Trophoblast cell (in vitro differentiated cells and primary cell): ENCODE data around the gene LECT2. TPM values are rescaled to one million over a fixed set of nuclear protein-coding genes. Genes with fewer than 3 reads are reported as not detected.
A peak's percentile ranks its signal among the peaks of the same experiment; 100 is the strongest.

ENCODE experiments used
- DNase-seq, 2 donors: peaks; one replicate each; pipeline ENCODE4 v3.0.0-alpha.2; 2016
- H2AFZ ChIP-seq: 2 replicates; pipeline ENCODE4 v1.6.1; 2013; ENCODE audit warnings: low read length, moderate library complexity, mild to moderate bottlenecking; ENCODE audit not compliant: insufficient read depth, poor library complexity
- H2AK5ac ChIP-seq: 2 replicates; pipeline ENCODE4 v1.6.1; 2013; ENCODE audit warnings: mild to moderate bottlenecking, low read length
- H2BK120ac ChIP-seq: 2 replicates; pipeline ENCODE4 v1.6.1; 2013; ENCODE audit warnings: low read length, mild to moderate bottlenecking, moderate library complexity; ENCODE audit not compliant: insufficient read depth, poor library complexity
- H2BK12ac ChIP-seq: 2 replicates; pipeline ENCODE4 v1.6.1; 2013; ENCODE audit warnings: mild to moderate bottlenecking, low read length, moderate library complexity
- H2BK5ac ChIP-seq: 2 replicates; pipeline ENCODE4 v1.6.1; 2013; ENCODE audit warnings: low read length, low read depth, moderate library complexity, mild to moderate bottlenecking; ENCODE audit not compliant: poor library complexity
- H3K14ac ChIP-seq: 2 replicates; pipeline ENCODE4 v1.6.1; 2013; ENCODE audit warnings: mild to moderate bottlenecking, low read length
- H3K18ac ChIP-seq: 2 replicates; pipeline ENCODE4 v1.6.1; 2013; ENCODE audit warnings: mild to moderate bottlenecking, low read length
- H3K23ac ChIP-seq: 2 replicates; pipeline ENCODE4 v1.6.1; 2013; ENCODE audit warnings: low read length
- H3K27ac ChIP-seq: 2 replicates; pipeline ENCODE4 v1.5.1; 2013; ENCODE audit warnings: low read depth, mild to moderate bottlenecking, inconsistent platforms, low read length, moderate library complexity
- H3K27me3 ChIP-seq: 2 replicates; pipeline ENCODE4 v1.6.1; 2013; ENCODE audit warnings: inconsistent platforms, mild to moderate bottlenecking, low read length, moderate library complexity; ENCODE audit not compliant: insufficient read depth
- H3K36me3 ChIP-seq, 2 experiments: 1 replicate in 1 of 2; 2 replicates in 1 of 2; pipeline ENCODE4 v1.6.1; 2013; ENCODE audit warnings: low read length in 2 of 2, mild to moderate bottlenecking in 2 of 2, moderate library complexity in 1 of 2; ENCODE audit not compliant: insufficient read depth in 2 of 2, control insufficient read depth in 1 of 2
- H3K4ac ChIP-seq: 2 replicates; pipeline ENCODE4 v1.6.1; 2013; ENCODE audit warnings: low read depth, mild to moderate bottlenecking, low read length, moderate library complexity
- H3K4me1 ChIP-seq, 2 experiments: 1 replicate in 1 of 2; 2 replicates in 1 of 2; pipeline ENCODE4 v1.6.1; 2013; ENCODE audit warnings: low read length in 2 of 2, mild to moderate bottlenecking in 2 of 2, moderate library complexity in 1 of 2; ENCODE audit not compliant: insufficient read depth in 2 of 2, control insufficient read depth in 1 of 2
- H3K4me2 ChIP-seq: 2 replicates; pipeline ENCODE4 v1.6.1; 2013; ENCODE audit warnings: inconsistent platforms, mild to moderate bottlenecking, low read length, moderate library complexity
- H3K4me3 ChIP-seq: 2 replicates; pipeline ENCODE4 v1.5.1; 2013; ENCODE audit warnings: mild to moderate bottlenecking, low read depth, low read length, inconsistent platforms
- H3K79me1 ChIP-seq: one replicate; pipeline ENCODE4 v1.6.1; 2013; ENCODE audit warnings: low read length
- H3K79me2 ChIP-seq: 2 replicates; pipeline ENCODE4 v1.6.1; 2013; ENCODE audit warnings: low read length, mild to moderate bottlenecking; ENCODE audit not compliant: control insufficient read depth, insufficient read depth, poor library complexity
- H3K9ac ChIP-seq: 2 replicates; pipeline ENCODE4 v1.6.1; 2013; ENCODE audit warnings: mild to moderate bottlenecking, low read length
- H3K9me3 ChIP-seq: 2 replicates; pipeline ENCODE4 v1.6.1; 2013; ENCODE audit warnings: low read depth, mild to moderate bottlenecking, control low read depth, inconsistent platforms, low read length; ENCODE audit not compliant: insufficient read depth
- H4K12ac ChIP-seq: 2 replicates; pipeline ENCODE4 v1.6.1; 2013; ENCODE audit warnings: low read depth, mild to moderate bottlenecking, low read length, moderate library complexity
- H4K8ac ChIP-seq: 2 replicates; pipeline ENCODE4 v1.6.1; 2013; ENCODE audit warnings: low read depth, mild to moderate bottlenecking, low read length, moderate library complexity
- H4K91ac ChIP-seq: one replicate; pipeline ENCODE4 v1.6.1; 2013; ENCODE audit warnings: low read depth, mild to moderate bottlenecking, low read length, moderate library complexity
- WGBS: extraction: QIAGEN DNeasy Blood & Tissue Kit; methylation state at CpG from one replicate; pipeline ENCODE4 v1.1.7; 2013; ENCODE audit warnings: missing lambda C conversion rate; ENCODE audit not compliant: insufficient read length, insufficient coverage; ENCODE audit errors: extremely low coverage; 5-methylcytosine and 5-hydroxymethylcytosine counted together
- polyA plus RNA-seq: library from polyadenylated mRNA; stranded (reverse); fragments of 200-250 nt; gene quantifications from 2 replicates; pipeline ENCODE4 v1.2.3, GENCODE V29; 2013

The LECT2 gene
- 0.05 TPM in 1 of 2 replicates, not detected in the other for polyA plus RNA-seq

DNA sequence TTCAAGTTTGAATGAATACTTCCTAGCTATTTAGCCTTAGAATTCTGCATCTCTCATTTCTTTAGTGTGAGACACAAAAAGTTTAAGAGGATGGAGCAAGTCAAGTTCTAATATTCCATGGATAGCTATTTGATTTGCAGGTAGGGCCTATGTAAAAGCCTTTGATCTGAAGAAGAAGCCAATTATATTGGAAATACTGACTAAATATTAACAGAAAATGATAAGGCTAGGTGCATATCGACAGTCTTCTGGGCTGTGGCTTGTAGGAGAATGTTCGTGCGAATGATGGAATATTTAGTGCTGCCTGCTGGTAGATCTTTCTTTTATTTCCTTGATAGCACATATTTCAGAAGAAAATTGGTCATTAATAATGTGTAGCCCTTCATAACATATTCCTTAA is at the start of gene LECT2:
Gene LECT2, minus strand, starts transcription at position 85 of the 400 bp plus-strand sequence. CDS start 150 bp downstream, outside the sequence.
- Histone ChIP-seq H3K4me2 (no peak within 1 kb of the TSS), H2BK12ac (no peak within 1 kb of the TSS), H3K9ac (no peak within 1 kb of the TSS), H2AFZ (no peak within 1 kb of the TSS), H4K91ac (no peak within 1 kb of the TSS), H2BK5ac (no peak within 1 kb of the TSS), H4K12ac (no peak within 1 kb of the TSS), H2AK5ac (no peak within 1 kb of the TSS), H3K27me3 (no peaks in the 10 kb centered on the region), H3K18ac (no peak within 1 kb of the TSS), H3K4ac (no peak within 1 kb of the TSS), H3K79me2 (no peaks in the 10 kb centered on the region), H3K4me1 (no peaks in the 10 kb centered on the region), H4K8ac (no peak within 1 kb of the TSS), H3K4me3 (no peak within 1 kb of the TSS), H3K9me3 (no peaks in the 10 kb centered on the region), H3K36me3 (no peaks in the 10 kb centered on the region), H3K14ac (no peak within 1 kb of the TSS), H2BK120ac (no peak within 1 kb of the TSS), H3K27ac (no peak within 1 kb of the TSS), H3K23ac (no peak within 1 kb of the TSS), H3K79me1 (peaks cover 3% of the 10 kb centered on the region)
- no peak for DNase-seq
- no CpG with 5 or more reads among the region's 3 CpGs for WGBS

DNA sequence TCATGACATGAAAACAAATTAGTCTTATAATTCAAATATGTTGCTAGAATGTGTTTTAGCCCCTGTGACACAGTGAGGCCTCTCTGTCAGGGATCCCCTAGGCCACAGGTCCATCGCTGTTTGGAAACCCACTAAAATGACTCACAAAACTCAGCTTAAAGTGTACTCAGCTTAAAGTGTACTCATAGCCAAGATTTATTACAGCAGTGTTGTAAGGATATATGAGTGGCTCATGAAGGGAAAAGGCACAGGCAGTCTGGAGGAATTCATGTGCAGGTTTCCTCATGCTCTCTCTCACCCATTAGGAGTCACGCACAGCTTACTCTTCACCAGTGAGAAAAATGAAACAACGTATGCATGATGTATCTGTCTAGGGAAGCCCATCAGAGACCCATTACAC is 49.7 kb upstream of the LECT2 start:
- H3K14ac ChIP-seq: no peak overlapping the region
- WGBS: no CpG with 5 or more reads among the region's 3 CpGs

DNA sequence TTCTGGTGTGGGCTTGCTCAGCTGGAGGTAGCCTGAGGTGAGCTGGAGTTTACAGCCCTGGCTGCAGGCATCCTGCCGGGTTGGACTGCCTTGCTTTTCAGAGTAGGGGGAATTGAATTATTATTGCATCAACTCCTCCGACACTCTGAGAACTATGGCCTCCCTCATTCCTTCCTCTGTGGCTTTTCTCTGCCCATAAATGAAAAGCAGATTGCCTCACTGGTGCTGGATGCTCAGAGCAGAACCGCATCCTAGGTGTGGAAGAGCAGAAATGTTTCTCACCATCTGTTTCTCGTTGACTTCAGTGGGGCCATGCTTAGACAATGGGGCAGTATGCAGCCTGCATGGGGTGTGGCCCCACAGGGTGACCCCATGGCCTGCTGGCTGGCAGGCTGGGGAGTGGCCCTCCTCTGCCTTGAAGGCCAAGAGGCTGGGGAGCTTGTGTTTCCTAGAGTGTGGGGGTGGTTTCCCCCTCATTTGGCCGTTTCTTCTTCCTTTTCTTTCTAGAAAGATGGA is 46.7 kb upstream of the LECT2 start:
- H3K79me1 ChIP-seq: peaks cover 35% of the 10 kb centered on the region
- no peak overlapping the region for H3K27ac ChIP-seq
- H3K27me3 ChIP-seq: no peaks in the 10 kb centered on the region
- H2BK5ac ChIP-seq: peak overlapping the region; percentile 2
- peaks cover 11 to 21% of the 10 kb centered on the region in 2 experiments for H3K4me1 ChIP-seq
- no peaks in the 10 kb centered on the region for H3K9me3 ChIP-seq
- no CpG with 5 or more reads among the region's 5 CpGs for WGBS
- peak overlapping the region; percentile 63 for H2BK12ac ChIP-seq
- H3K9ac ChIP-seq: no peak overlapping the region
- no peaks in the 10 kb centered on the region for H3K36me3 ChIP-seq
- no peak overlapping the region for H4K12ac ChIP-seq
- H3K23ac ChIP-seq: no peak overlapping the region
- H3K4me3 ChIP-seq: no peak overlapping the region
- peaks cover 6% of the 10 kb centered on the region for H3K79me2 ChIP-seq
- H3K4me2 ChIP-seq: no peak overlapping the region
- H2BK120ac ChIP-seq: peak overlapping the region; percentile 57
- peak overlapping the region; percentile 17 for H2AFZ ChIP-seq
- H3K18ac ChIP-seq: peak overlapping the region; percentile 43
- peak overlapping the region; percentile 50 for H3K14ac ChIP-seq
- peak overlapping the region; percentile 51 for H2AK5ac ChIP-seq
- peak overlapping the region; percentile 40 for H4K91ac ChIP-seq
- DNase-seq: no peak
- H3K4ac ChIP-seq: no peak overlapping the region
- H4K8ac ChIP-seq: peak overlapping the region; percentile 57

More for the DNA sequence above, 49.7 kb upstream of the LECT2 start:
- no peak overlapping the region for H2BK12ac ChIP-seq
- H3K4me1 ChIP-seq: peaks cover 17 to 24% of the 10 kb centered on the region in 2 experiments
- no peak overlapping the region for H3K18ac ChIP-seq
- H2BK120ac ChIP-seq: no peak overlapping the region
- no peak overlapping the region for H2AFZ ChIP-seq
- no peak overlapping the region for H2BK5ac ChIP-seq
- no peak overlapping the region for H3K4ac ChIP-seq
- H4K91ac ChIP-seq: no peak overlapping the region
- no peak overlapping the region for H2AK5ac ChIP-seq
- no peak overlapping the region for H3K4me3 ChIP-seq
- H3K9ac ChIP-seq: no peak overlapping the region
- H3K27me3 ChIP-seq: no peaks in the 10 kb centered on the region
- no peaks in the 10 kb centered on the region for H3K9me3 ChIP-seq
- no peak overlapping the region for H3K27ac ChIP-seq
- H4K12ac ChIP-seq: no peak overlapping the region
- no peak overlapping the region for H4K8ac ChIP-seq
- no peak for DNase-seq
- no peak overlapping the region for H3K23ac ChIP-seq
- peaks cover 9% of the 10 kb centered on the region for H3K79me2 ChIP-seq
- H3K4me2 ChIP-seq: no peak overlapping the region
- H3K79me1 ChIP-seq: peaks cover 47% of the 10 kb centered on the region
- H3K36me3 ChIP-seq: no peaks in the 10 kb centered on the region

DNA sequence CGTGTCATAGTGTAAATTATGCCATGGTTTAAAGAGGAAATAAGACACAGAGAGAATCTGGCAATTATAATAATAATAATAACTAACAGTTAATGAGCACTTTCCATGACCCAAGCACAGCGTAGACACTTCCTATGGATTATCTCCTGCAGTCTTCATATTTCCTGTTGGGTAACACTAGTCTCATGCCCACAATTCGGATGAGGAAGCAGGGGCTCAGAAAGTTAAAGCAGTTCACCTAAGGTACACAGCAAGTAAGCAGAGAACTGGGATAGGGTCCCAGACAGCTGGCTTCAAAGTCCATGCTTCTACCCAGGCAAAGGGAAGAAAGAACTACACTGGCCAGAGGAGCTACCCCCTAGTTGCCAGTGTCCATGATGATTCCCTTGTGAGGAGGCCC is 46.1 kb upstream of the LECT2 start:
- Histone ChIP-seq H3K14ac (peak overlapping the region; percentile 47), H3K23ac (no peak overlapping the region), H3K4me1 (peaks cover 12 to 22% of the 10 kb centered on the region in 2 experiments), H3K79me2 (peaks cover 2% of the 10 kb centered on the region), H4K12ac (no peak overlapping the region), H2BK12ac (peak overlapping the region; percentile 63), H3K9me3 (no peaks in the 10 kb centered on the region), H3K27ac (no peak overlapping the region), H2BK5ac (peak overlapping the region; percentile 59), H3K4me2 (no peak overlapping the region), H2AFZ (no peak overlapping the region), H3K18ac (peak overlapping the region; percentile 63), H3K36me3 (no peaks in the 10 kb centered on the region), H4K91ac (peak overlapping the region; percentile 40), H3K79me1 (peaks cover 35% of the 10 kb centered on the region), H2BK120ac (peak overlapping the region; percentile 57), H3K4ac (no peak overlapping the region), H3K9ac (no peak overlapping the region), H3K4me3 (no peak overlapping the region), H4K8ac (peak overlapping the region; percentile 57), H2AK5ac (peak overlapping the region; percentile 51), H3K27me3 (no peaks in the 10 kb centered on the region)
- no CpG with 5 or more reads among the region's 3 CpGs for WGBS
- DNase-seq: no peak
